ENCODE measurements around the gene RASAL2. TPM values are rescaled to one million over a fixed set of nuclear protein-coding genes. Genes with fewer than 3 reads are reported as not detected.

Gene RASAL2
- total RNA-seq, 1 experiment from 2014 or later = 56.9 TPM

- BruUV-seq (replicated peaks) = no TSS peak
- H3K4me1 Mint-ChIP-seq (ENCODE audit: insufficient read depth, unreplicated experiment) = peaks cover 34% of the 10 kb centered on the region
- POLR2A ChIA-PET = interaction anchor here (1.3 kb wide), 1 partner anchor 13 kb away, joined by 3 read pairs; no protein-coding TSS in a partner anchor
- DNase-seq (ENCODE audit: unreplicated experiment) = no peak
- H3K9me3 Mint-ChIP-seq (ENCODE audit: unreplicated experiment) = peaks cover 7% of the 10 kb centered on the region
- H3K27me3 Mint-ChIP-seq (ENCODE audit: insufficient read depth, unreplicated experiment) = no peaks in the 10 kb centered on the region
- no peak overlapping the region for H3K4me3 Mint-ChIP-seq (ENCODE audit: unreplicated experiment)
- peaks cover 12% of the 10 kb centered on the region for H3K36me3 Mint-ChIP-seq (ENCODE audit: insufficient read depth, unreplicated experiment)
- intact Hi-C loops (cut with micrococcal nuclease) = no loop called here
- CTCF ChIA-PET = interaction anchor here (0.7 to 1.1 kb wide), 2 partner anchors 111 to 1104 kb away, joined by 3 to 4 read pairs; no protein-coding TSS in a partner anchor
- TF ChIP-seq CTCF (IDR thresholded peaks at IDR 0.05; ENCODE audit: unreplicated experiment) = no peak
- no peak overlapping the region for H3K27ac Mint-ChIP-seq (ENCODE audit: low read depth, unreplicated experiment)
Observed at GRCh38 chr1:178142806-178143205, 48.9 kb downstream of the RASAL2 start.

- peak overlapping the region; percentile 83 for H3K27ac Mint-ChIP-seq (ENCODE audit: low read depth, unreplicated experiment)
- no TSS peak for BruUV-seq (replicated peaks)
Observed at GRCh38 chr1:178143730-178144690, 50.1 kb downstream of the RASAL2 start.

GRCh38 chr1:178145605-178146004 lies 51.7 kb downstream of the RASAL2 start:
- POLR2A ChIA-PET = interaction anchor here (0.6 to 2.4 kb wide), 2 partner anchors 10 to 82 kb away, joined by 4 to 7 read pairs; no protein-coding TSS in a partner anchor
- intact Hi-C loops (cut with micrococcal nuclease) = no loop called here
- no peak overlapping the region for H3K4me3 Mint-ChIP-seq (ENCODE audit: unreplicated experiment)

More at GRCh38 chr1:178143730-178144690, 50.1 kb downstream of the RASAL2 start:
- peak; percentile 48 for DNase-seq (ENCODE audit: unreplicated experiment)
- Mint-ChIP-seq H3K27me3 (ENCODE audit: insufficient read depth, unreplicated experiment) (no peaks in the 10 kb centered on the region), H3K9me3 (ENCODE audit: unreplicated experiment) (peaks cover 7% of the 10 kb centered on the region), H3K4me1 (ENCODE audit: insufficient read depth, unreplicated experiment) (peaks cover 36% of the 10 kb centered on the region), H3K36me3 (ENCODE audit: insufficient read depth, unreplicated experiment) (peaks cover 12% of the 10 kb centered on the region), H3K4me3 (ENCODE audit: unreplicated experiment) (no peak overlapping the region)
- ChIA-PET POLR2A (interaction anchor here (0.5 to 1.0 kb wide), 4 partner anchors 8 to 178 kb away, joined by 3 to 5 read pairs (median 4); no protein-coding TSS in a partner anchor), CTCF (no interaction called here)
- intact Hi-C loops (cut with micrococcal nuclease) = no loop called here
- TF ChIP-seq CTCF (IDR thresholded peaks at IDR 0.05; ENCODE audit: unreplicated experiment) = no peak

More at GRCh38 chr1:178145605-178146004, 51.7 kb downstream of the RASAL2 start:
- BruUV-seq (replicated peaks) = no TSS peak
- Mint-ChIP-seq H3K27ac (ENCODE audit: low read depth, unreplicated experiment) (peak overlapping the region; percentile 20), H3K4me1 (ENCODE audit: insufficient read depth, unreplicated experiment) (peaks cover 40% of the 10 kb centered on the region), H3K9me3 (ENCODE audit: unreplicated experiment) (peaks cover 7% of the 10 kb centered on the region), H3K27me3 (ENCODE audit: insufficient read depth, unreplicated experiment) (no peaks in the 10 kb centered on the region), H3K36me3 (ENCODE audit: insufficient read depth, unreplicated experiment) (peaks cover 11% of the 10 kb centered on the region)
- DNase-seq (ENCODE audit: unreplicated experiment) = no peak
- no peak for TF ChIP-seq CTCF (IDR thresholded peaks at IDR 0.05; ENCODE audit: unreplicated experiment)
- CTCF ChIA-PET = interaction anchor here (0.7 to 2.8 kb wide), 4 partner anchors 10 to 114 kb away, joined by 3 to 7 read pairs (median 3); no protein-coding TSS in a partner anchor

All from MCF 10A (cell line).